GM12872 (cell line): ENCODE results near the gene TRIM8.

Experiments used
- TF ChIP-seq, protein P1 (sequence below): IDR thresholded peaks from 3 replicates; pipeline ENCODE4 v1.5.1; 2011; ENCODE audit warnings: low read depth, mild to moderate bottlenecking, low read length, moderate library complexity; ENCODE audit not compliant: insufficient read depth

Gene TRIM8

DNA sequence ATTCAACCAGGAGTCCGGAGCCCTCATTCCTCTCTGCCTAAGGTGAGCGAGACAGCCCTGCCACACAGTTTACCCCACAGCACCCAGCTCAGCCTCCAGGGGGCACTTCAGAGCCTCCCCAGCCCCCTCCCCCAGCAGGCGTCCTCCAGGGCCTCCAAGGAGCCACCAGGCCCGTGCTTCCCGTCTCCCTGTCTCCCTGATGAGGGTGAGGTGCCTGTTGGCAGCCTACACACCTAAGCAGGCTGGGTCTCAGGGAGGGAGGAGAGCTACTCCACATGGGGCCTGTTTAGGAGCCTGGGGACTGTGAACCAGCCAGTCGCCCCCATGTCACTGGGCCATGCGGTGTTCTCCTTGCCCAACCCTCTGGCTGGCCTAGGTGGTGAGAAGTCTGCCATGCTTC, 28.9 kb upstream of the TRIM8 start:
- TF ChIP-seq, protein P1, sequence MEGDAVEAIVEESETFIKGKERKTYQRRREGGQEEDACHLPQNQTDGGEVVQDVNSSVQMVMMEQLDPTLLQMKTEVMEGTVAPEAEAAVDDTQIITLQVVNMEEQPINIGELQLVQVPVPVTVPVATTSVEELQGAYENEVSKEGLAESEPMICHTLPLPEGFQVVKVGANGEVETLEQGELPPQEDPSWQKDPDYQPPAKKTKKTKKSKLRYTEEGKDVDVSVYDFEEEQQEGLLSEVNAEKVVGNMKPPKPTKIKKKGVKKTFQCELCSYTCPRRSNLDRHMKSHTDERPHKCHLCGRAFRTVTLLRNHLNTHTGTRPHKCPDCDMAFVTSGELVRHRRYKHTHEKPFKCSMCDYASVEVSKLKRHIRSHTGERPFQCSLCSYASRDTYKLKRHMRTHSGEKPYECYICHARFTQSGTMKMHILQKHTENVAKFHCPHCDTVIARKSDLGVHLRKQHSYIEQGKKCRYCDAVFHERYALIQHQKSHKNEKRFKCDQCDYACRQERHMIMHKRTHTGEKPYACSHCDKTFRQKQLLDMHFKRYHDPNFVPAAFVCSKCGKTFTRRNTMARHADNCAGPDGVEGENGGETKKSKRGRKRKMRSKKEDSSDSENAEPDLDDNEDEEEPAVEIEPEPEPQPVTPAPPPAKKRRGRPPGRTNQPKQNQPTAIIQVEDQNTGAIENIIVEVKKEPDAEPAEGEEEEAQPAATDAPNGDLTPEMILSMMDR = peak; percentile 52

DNA sequence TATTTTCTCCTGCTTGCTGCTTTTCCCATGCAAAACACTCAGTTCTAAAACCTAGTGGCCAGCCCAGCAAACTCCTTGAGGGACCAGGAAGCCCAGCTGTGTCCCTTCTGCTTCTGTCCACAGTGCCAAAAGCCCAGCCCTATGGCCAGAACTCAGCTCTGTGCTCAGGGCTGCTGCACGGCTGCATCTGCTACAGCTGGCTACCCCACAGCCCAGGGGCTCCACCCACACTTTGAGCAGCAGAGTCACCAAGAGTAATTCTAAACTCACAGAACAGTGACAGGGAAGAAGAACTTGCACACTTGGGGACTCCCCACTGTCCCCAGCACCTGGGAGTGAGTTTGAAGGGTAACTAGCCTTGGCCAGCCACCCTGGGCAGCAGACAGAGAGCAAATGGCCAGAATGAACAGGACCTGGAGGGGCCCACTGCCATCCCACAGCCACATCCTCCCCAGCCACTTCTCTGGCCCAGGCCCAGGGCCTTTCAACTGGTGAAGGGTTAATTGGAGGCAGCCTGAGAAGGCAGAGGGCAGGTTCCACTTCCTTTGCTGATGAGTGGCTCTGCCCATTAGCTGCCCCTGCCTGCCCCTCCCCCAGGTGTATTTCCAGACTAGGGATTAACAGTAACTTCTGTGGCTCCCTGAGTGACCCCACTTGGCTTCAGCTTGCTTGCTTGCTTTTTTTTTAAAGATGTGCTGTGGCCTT, 28.1 kb upstream of the TRIM8 start:
- TF ChIP-seq, protein P1 = no peak

DNA sequence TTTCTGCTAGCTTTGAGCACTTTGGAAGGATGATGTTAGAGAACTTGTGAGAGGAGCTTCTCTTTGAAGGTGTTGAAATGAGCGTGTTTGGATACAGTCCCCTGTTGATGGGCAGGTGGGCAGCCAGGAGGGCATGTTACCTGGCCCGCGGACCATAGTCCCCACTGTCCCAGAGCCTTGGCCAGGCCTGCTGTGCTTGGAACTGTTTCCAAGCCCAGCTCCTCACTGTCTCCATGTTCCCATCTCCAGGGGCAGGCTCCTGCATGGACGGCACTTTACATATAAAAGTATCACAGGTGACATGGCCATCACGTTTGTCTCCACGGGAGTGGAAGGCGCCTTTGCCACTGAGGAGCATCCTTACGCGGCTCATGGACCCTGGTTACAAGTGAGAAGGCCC, 27.2 kb upstream of the TRIM8 start:
- TF ChIP-seq, protein P1 = no peak

DNA sequence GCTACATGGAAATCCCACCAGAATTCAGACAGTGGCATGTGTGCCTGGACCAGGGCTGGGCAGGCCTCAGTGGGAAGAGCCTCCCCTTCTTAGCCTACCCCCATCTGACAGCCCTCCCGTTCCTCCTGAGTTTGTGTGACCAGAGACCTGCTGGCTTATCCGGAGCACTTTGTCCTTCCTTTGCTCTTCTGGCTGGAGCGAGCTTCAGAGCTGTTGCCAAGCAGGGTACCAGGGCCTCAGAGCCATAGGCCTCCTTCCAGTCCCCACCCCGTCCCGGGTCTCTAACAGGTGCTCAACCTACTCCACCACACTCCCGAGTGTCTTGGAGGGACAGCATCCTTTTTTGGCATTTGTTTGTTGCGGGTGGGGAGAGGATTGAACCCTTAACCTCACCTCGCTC, 26.5 kb upstream of the TRIM8 start:
- TF ChIP-seq, protein P1 = no peak

DNA sequence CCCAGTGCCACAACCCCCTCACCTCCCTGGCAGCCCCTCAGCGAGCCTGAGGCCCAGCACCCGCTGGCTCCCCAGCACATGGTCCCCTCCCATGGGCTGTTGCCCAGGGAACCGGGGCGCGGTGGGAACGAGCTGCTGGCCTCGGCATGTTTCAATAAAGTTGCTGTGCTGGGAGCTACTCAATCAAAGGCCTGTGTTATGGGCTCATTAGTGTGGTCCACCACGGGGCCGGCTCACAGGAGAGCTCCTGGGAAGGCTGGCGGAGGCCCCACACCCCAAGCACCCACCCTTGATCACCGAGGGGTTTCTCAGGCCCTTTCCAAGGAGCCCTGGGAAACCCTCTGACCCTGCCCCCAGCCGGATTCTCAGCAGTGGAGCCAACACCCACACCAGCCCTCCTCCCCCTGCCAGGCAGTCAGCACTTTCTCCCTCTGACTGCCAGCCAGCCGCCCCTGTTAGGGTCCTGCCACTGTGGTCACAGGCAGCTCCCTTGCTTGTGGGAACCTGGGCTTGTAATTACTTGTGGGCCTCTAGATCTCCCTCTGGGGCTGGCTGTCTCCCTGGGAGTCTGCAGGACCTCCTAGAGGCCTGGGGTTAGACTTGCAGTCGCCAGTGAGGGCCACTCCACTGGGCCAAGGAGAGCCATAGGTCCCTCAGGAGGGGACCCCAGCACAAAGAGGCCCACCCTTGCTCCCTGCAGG, 24.8 kb upstream of the TRIM8 start:
- TF ChIP-seq, protein P1 = no peak

DNA sequence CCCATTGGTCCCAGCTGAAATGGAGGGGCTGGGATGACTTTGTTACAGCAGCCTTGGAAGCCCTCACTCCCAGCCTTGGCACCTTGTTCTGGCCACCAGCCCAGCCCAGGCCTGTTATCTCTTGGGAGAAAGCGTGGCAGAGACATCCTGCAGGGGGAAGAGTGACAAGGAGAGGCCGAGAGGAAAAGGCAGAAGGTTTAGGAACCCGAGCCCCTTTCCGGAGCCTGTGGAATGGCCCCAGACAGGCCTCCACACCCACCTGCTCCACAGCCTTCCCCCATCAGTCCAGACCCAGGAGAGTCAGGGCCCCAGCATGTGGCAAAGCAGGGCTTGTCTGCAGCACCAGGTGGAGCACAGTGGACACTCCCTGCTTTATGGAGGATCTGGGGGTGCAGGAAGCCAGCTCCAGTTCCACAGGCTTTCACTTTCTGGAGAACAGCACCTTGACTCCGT, 24.1 kb upstream of the TRIM8 start:
- TF ChIP-seq, protein P1 = no peak

DNA sequence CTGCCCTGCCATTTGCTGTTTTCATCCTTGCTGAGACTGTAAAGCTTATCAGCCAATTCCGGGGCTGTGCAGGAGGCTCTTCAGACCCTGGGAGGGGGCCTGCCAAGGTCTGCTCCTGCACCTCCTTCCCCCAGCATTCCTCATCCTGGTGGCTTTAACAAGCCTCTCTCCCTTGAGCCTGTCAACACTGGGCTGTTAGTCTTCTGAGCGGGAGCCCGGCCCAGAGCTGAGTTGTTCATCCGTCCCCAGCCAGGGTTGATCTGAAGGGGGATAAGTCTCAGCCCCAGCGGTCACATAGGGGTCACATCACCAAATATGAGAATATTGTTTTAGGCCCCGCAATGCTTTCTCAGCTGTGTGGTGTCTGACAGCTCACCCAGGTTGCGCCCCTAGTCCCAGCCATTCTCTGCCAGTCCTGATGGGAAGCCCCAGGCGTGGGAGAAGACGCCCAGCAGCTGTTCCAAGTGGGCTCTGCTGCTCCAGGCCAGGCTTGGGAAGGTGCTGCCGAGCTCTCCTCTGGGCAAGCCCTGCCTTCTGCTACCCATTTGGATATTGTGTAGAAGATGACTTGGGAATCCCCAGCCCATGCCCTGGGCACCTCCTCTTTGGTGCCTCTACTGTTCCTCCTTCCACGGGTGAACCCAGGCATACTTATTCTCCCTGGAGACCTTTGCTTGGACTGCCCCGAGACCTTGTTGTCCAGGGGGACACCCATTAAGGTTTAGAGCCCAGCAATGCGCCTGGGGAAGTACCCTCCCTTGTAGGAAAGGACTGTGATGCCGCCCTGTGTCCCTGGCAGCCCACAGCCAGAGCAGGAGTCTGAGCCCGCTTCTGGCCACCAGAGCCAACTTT, 23.5 kb upstream of the TRIM8 start:
- TF ChIP-seq, protein P1 = no peak
